ENCODE results near the gene LAYN.

Gene LAYN

DNA sequence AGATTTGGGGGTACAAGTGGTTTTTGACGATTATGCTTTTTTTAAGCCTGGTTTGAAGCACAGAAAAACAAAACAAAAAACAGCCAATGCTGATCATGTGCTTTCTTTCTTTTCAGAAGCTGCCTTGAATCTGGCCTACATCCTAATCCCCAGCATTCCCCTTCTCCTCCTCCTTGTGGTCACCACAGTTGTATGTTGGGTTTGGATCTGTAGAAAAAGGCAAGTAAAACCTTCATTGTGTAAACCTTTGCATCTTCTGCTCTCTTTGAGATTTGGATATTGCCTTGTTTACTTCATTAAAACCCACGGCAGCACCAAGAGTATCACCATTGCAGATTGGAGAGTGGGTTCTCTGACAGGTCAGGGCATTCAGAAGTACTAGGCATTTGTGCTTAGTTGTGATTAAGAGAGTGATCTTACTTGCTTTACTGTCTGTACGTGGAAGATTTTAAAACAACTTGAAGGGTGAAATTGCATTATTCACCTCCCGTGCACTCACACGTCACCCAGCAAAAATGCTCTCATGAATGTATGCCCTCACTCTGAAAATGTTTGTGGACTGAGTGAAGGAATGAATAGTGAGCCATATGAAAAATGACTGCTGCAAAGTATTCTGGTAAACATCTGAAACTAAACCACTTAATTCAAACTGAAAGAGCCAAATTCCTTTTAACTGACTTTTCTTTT lies 17.0 kb downstream of the LAYN start:
- peak; percentile 80 for ATAC-seq
- TF ChIP-seq ZC3H10 (CRISPR knock-in tag; IDR thresholded peaks at IDR 0.05) (peak; percentile 93), SNAI2 (CRISPR knock-in tag; IDR thresholded peaks at IDR 0.05) (peak; percentile 88; the same call in 1 of the 2 replicates), ZFP30 (CRISPR knock-in tag; IDR thresholded peaks at IDR 0.05) (no peak), ISL1 (CRISPR knock-in tag; IDR thresholded peaks at IDR 0.05) (peak; percentile 97), GLIS3 (CRISPR knock-in tag; IDR thresholded peaks at IDR 0.05) (peak; percentile 89; the same call in 1 of the 2 replicates), ZNF70 (CRISPR knock-in tag; IDR thresholded peaks at IDR 0.05) (no peak), ESRRG (CRISPR knock-in tag; IDR thresholded peaks at IDR 0.05) (peak; percentile 6; the same call in 1 of the 2 replicates), ARNTL (CRISPR knock-in tag; IDR thresholded peaks at IDR 0.05; ENCODE audit: borderline replicate concordance, low read depth) (no peak), TOX (CRISPR knock-in tag; IDR thresholded peaks at IDR 0.05; ENCODE audit: borderline replicate concordance) (peak; percentile 95), TCF4 (CRISPR knock-in tag; IDR thresholded peaks at IDR 0.05; ENCODE audit: borderline replicate concordance) (no peak), CSDC2 (CRISPR knock-in tag; IDR thresholded peaks at IDR 0.05) (peak; percentile 91), RARB (CRISPR knock-in tag; IDR thresholded peaks at IDR 0.05) (no peak), ZFP3 (CRISPR knock-in tag; IDR thresholded peaks at IDR 0.05) (0 out of 2 replicates have a peak, but pooled peaks have one; percentile 64)
- TF ChIP-seq, protein P1, sequence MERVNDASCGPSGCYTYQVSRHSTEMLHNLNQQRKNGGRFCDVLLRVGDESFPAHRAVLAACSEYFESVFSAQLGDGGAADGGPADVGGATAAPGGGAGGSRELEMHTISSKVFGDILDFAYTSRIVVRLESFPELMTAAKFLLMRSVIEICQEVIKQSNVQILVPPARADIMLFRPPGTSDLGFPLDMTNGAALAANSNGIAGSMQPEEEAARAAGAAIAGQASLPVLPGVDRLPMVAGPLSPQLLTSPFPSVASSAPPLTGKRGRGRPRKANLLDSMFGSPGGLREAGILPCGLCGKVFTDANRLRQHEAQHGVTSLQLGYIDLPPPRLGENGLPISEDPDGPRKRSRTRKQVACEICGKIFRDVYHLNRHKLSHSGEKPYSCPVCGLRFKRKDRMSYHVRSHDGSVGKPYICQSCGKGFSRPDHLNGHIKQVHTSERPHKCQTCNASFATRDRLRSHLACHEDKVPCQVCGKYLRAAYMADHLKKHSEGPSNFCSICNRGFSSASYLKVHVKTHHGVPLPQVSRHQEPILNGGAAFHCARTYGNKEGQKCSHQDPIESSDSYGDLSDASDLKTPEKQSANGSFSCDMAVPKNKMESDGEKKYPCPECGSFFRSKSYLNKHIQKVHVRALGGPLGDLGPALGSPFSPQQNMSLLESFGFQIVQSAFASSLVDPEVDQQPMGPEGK (CRISPR knock-in tag; IDR thresholded peaks at IDR 0.05; ENCODE audit: borderline replicate concordance) = peak; percentile 91
- TF ChIP-seq, protein P2, sequence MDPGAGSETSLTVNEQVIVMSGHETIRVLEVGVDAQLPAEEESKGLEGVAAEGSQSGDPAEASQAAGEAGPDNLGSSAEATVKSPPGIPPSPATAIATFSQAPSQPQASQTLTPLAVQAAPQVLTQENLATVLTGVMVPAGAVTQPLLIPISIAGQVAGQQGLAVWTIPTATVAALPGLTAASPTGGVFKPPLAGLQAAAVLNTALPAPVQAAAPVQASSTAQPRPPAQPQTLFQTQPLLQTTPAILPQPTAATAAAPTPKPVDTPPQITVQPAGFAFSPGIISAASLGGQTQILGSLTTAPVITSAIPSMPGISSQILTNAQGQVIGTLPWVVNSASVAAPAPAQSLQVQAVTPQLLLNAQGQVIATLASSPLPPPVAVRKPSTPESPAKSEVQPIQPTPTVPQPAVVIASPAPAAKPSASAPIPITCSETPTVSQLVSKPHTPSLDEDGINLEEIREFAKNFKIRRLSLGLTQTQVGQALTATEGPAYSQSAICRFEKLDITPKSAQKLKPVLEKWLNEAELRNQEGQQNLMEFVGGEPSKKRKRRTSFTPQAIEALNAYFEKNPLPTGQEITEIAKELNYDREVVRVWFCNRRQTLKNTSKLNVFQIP (CRISPR knock-in tag; IDR thresholded peaks at IDR 0.05; ENCODE audit: borderline replicate concordance, low read depth) = 0 out of 2 replicates have a peak, but pooled peaks have one; percentile 15
- TF ChIP-seq, protein P3, sequence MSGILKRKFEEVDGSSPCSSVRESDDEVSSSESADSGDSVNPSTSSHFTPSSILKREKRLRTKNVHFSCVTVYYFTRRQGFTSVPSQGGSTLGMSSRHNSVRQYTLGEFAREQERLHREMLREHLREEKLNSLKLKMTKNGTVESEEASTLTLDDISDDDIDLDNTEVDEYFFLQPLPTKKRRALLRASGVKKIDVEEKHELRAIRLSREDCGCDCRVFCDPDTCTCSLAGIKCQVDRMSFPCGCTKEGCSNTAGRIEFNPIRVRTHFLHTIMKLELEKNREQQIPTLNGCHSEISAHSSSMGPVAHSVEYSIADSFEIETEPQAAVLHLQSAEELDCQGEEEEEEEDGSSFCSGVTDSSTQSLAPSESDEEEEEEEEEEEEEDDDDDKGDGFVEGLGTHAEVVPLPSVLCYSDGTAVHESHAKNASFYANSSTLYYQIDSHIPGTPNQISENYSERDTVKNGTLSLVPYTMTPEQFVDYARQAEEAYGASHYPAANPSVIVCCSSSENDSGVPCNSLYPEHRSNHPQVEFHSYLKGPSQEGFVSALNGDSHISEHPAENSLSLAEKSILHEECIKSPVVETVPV (CRISPR knock-in tag; IDR thresholded peaks at IDR 0.05) = peak; percentile 80
- TF ChIP-seq, protein P4, sequence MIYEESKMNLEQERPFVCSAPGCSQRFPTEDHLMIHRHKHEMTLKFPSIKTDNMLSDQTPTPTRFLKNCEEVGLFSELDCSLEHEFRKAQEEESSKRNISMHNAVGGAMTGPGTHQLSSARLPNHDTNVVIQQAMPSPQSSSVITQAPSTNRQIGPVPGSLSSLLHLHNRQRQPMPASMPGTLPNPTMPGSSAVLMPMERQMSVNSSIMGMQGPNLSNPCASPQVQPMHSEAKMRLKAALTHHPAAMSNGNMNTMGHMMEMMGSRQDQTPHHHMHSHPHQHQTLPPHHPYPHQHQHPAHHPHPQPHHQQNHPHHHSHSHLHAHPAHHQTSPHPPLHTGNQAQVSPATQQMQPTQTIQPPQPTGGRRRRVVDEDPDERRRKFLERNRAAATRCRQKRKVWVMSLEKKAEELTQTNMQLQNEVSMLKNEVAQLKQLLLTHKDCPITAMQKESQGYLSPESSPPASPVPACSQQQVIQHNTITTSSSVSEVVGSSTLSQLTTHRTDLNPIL (CRISPR knock-in tag; IDR thresholded peaks at IDR 0.05; ENCODE audit: low read depth) = peak; percentile 99

DNA sequence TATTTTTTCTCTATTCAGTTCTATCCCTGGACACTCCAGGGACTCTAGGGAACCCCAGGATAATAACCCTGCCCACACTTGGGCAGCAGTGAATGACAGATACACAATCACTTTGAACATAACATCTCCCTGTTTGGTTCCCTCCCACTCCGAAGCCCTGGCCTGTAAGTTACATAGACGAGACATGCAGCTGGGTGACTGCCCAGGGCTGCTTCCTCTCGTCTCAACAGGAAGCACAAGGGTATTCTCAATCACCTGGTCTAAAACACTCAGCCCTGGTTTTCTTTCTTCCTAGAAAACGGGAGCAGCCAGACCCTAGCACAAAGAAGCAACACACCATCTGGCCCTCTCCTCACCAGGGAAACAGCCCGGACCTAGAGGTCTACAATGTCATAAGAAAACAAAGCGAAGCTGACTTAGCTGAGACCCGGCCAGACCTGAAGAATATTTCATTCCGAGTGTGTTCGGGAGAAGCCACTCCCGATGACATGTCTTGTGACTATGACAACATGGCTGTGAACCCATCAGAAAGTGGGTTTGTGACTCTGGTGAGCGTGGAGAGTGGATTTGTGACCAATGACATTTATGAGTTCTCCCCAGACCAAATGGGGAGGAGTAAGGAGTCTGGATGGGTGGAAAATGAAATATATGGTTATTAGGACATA lies 19.4 kb downstream of the LAYN start:
- TF ChIP-seq ZNF8 (CRISPR knock-in tag; IDR thresholded peaks at IDR 0.05) (no peak), PPARA (CRISPR knock-in tag; IDR thresholded peaks at IDR 0.05; ENCODE audit: borderline replicate concordance) (no peak), TOX (CRISPR knock-in tag; IDR thresholded peaks at IDR 0.05; ENCODE audit: borderline replicate concordance) (no peak), ESRRG (CRISPR knock-in tag; IDR thresholded peaks at IDR 0.05) (no peak)
- TF ChIP-seq, protein P2 (CRISPR knock-in tag; IDR thresholded peaks at IDR 0.05; ENCODE audit: borderline replicate concordance, low read depth) = no peak
- ATAC-seq = no peak

DNA sequence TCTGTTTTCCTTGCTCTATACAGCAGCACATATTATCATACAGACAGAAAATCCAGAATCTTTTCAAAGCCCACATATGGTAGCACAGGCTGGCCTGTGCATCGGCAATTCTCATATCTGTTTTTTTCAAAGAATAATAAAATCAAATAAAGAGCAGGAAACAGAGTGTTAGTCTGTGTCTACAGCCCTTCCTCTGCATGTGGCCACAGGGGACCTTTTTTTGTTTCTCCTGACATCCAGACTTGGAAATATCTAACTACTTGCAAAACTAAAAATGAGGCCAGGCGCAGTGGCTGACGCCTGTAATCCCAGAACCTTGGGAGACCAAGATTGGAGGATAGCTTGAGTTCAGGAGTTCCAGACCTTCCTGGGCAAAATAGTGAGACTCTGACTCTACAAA lies 20.3 kb downstream of the LAYN start:
- ATAC-seq = no peak
- TF ChIP-seq, protein P4 (CRISPR knock-in tag; IDR thresholded peaks at IDR 0.05; ENCODE audit: low read depth) = no peak
- no peak for TF ChIP-seq OSR1 (CRISPR knock-in tag; IDR thresholded peaks at IDR 0.05)
- no peak for TF ChIP-seq ARNTL (CRISPR knock-in tag; IDR thresholded peaks at IDR 0.05; ENCODE audit: borderline replicate concordance, low read depth)
- no peak for TF ChIP-seq ZNF565 (CRISPR knock-in tag; conservative IDR thresholded peaks at IDR 0.05; ENCODE audit: low read depth)
- TF ChIP-seq, protein P3 (CRISPR knock-in tag; IDR thresholded peaks at IDR 0.05) = no peak
